ENCODE results near the gene CFAP299.

DNA sequence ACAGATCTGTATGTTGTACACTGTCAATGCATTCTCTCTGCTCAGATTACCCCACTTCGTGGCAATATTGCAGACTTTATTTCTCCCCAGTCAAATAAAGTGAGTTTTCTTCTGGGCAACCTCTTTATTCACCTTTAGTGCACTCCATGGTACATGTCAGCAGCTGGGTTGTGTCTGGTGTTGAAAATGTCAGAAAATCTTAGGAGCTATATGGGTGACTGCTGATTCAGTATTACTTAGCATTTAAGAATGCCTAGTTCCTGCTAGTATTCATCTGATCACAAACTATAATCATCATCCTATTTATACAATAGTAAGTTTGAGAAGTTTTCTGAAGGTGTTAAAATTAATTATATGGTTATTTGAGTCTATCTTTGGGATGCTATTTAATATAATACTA is 112.5 kb downstream of the CFAP299 start:
- TF ChIP-seq, protein P1, sequence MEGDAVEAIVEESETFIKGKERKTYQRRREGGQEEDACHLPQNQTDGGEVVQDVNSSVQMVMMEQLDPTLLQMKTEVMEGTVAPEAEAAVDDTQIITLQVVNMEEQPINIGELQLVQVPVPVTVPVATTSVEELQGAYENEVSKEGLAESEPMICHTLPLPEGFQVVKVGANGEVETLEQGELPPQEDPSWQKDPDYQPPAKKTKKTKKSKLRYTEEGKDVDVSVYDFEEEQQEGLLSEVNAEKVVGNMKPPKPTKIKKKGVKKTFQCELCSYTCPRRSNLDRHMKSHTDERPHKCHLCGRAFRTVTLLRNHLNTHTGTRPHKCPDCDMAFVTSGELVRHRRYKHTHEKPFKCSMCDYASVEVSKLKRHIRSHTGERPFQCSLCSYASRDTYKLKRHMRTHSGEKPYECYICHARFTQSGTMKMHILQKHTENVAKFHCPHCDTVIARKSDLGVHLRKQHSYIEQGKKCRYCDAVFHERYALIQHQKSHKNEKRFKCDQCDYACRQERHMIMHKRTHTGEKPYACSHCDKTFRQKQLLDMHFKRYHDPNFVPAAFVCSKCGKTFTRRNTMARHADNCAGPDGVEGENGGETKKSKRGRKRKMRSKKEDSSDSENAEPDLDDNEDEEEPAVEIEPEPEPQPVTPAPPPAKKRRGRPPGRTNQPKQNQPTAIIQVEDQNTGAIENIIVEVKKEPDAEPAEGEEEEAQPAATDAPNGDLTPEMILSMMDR (IDR thresholded peaks at IDR 0.05), result no peak
- no peak for TF ChIP-seq POLR2AphosphoS5 (IDR thresholded peaks at IDR 0.05)
- no peak for TF ChIP-seq POLR2A (IDR thresholded peaks at IDR 0.05; ENCODE audit: low read depth)

All from esophagus muscularis mucosa (tissue), 3 donors.